HG03378 (cell line): Measurements from ENCODE around the gene CERS1.

Source experiments
- ATAC-seq: cut with Tn5 transposase; IDR thresholded peaks from one replicate; pipeline ENCODE4 v1.9.1; 2021; ENCODE audit warnings: mild to moderate bottlenecking, moderate library complexity; ENCODE audit not compliant: unreplicated experiment

The CERS1 gene

DNA sequence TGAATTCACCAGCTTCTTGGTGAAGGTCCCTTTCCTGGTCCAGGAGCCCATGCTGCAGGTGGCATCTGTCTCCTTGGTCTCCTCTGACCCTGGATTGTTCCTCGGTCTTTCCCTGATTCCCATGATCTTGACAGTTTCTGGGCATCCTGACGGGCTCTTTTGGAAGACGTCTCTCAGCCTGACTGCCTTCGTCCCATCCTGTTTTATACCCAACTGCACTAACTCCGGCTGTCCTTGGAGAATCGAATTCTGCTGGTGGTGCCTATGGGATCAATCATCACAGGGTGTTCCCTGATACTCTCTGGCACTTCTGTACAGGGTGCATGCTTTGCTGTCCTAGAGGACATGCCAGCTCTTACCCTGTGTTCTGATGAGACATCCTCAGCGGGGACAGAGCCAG is 19.1 kb downstream of the CERS1 start:
- ATAC-seq, result no peak

- ATAC-seq, result no peak
Measured at GRCh38 chr19:18875726-18876125, 20.2 kb downstream of the CERS1 start.

DNA sequence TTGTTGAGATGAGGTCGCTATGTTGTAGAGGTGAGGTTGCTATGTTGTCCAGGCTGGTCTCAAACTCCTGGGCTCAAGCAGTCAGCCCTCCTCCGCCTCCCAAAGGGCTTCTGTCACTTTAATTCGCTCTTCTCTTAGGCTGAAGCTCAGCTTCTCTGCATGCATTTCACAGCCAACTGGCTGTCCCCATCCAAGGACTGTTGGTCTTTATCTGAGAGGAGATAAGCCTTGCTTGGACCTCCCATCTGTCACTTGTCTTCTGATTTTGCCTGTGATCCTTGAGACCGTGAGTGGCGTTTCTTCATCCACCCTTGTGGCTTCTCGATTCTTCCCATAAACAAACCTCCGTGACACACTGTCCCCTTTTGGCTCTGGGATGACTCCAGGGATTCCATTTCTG is 24.4 kb downstream of the CERS1 start:
- no peak for ATAC-seq

- no peak for ATAC-seq
Measured at GRCh38 chr19:18870531-18871172, 25.3 kb downstream of the CERS1 start.

DNA sequence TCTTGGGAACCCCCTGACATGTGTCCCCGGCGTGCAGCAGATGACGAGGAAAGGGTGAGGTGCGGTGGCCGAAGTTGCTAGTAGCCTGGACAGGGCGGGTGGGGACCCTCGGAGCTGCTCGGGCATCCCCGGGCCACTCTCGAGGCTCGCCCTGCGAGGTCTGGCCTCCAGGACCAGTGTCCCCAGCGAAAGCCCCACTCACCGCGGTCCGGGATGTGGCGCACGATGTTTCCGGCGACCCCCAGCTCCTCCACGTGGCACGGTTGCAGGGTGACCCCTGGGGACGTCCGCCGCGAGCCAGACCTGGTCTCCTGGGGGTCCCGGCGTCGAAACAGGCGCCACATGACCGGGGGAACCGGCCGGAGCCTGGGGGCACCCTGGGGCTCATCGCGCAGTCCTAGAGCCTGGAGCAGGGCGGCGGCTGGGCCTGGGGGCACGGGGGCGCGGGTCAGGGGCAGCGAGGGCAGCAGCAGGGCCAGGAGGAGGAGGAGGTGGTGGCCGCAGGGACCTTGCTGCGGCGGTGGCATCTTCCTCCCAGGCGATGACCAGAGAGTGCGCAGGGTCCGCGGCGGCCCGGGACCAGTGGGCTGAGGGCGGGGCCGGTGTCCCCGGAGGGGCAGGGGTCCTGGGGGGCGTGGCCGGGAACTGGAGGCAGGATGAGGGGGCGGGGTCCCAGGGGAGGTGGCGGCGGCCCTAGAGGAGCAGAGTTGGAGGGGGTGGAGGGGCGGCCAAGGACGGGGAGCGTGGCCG is 26.0 kb downstream of the CERS1 start:
- no peak for ATAC-seq

- no peak for ATAC-seq
Measured at GRCh38 chr19:18869023-18869618, 26.8 kb downstream of the CERS1 start.

DNA sequence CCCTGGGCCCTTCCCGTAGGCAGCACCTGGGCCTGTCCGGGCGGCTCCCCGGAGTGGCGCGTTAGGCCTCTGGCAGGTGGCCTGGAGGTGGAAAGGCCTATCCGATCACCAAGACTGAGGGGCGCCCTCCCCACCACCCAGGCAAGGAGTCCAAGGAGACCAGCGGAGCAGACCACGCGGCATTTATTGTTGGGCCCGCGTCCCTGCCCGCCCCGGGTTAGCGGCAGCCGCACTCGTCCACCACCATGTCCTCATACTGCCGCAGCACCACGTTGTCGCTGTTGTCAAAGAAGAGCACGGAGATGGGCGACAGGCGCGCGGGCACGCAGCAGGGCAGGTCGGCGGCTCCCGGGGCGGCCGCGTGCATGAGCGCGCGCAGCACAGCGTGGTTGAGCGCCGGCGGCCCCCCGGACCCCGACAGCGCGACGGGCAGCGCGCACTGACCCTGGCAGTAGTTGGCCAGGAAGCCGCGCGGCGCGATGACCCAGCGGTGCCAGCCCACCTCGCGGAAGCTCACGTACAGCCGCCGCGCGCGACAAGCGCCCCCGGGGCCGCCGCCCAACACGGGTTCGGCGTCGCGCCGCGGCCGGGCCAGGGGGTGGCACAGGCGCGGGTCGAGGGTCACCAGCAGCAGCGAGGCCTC is 27.5 kb downstream of the CERS1 start:
- no peak for ATAC-seq

DNA sequence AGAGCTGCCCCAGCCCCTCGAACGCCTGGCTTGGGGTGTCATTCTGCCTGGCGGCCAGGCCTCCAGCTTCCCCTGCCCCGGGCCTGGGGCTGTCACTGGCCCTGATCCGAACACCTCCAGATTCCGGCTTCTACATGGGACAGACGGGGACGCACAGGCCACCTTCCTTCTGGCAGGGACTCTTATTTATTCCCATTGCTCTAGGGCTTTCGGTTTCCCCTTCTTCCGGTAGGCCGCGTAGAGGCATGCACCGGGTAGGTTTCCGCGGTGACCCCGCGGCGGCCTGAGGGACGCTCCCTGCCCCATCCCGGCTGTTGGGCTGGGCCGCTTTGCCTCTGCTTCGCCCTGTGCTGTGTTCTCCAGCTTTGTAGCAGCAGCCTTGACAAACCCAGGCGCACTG is 28.2 kb downstream of the CERS1 start:
- ATAC-seq, result no peak

- no peak for ATAC-seq
Measured at GRCh38 chr19:18867199-18867598, 28.8 kb downstream of the CERS1 start.

DNA sequence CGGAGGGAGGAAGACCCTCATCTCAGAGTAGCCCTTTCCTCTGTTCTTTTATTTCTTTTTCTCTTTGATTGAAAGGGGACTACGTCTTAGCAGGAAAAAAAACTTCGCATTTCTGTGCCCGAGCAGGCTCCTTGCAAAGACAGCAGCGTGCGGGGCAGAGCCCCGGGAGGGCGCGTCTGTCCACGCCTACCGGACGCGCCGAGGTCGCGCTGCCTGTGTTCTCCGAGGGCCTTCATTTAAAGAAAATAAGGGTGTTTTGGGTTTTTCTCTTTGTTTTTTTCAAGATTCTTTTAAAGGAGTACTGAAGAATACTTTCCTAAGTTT is 29.2 kb downstream of the CERS1 start:
- ATAC-seq, result no peak

DNA sequence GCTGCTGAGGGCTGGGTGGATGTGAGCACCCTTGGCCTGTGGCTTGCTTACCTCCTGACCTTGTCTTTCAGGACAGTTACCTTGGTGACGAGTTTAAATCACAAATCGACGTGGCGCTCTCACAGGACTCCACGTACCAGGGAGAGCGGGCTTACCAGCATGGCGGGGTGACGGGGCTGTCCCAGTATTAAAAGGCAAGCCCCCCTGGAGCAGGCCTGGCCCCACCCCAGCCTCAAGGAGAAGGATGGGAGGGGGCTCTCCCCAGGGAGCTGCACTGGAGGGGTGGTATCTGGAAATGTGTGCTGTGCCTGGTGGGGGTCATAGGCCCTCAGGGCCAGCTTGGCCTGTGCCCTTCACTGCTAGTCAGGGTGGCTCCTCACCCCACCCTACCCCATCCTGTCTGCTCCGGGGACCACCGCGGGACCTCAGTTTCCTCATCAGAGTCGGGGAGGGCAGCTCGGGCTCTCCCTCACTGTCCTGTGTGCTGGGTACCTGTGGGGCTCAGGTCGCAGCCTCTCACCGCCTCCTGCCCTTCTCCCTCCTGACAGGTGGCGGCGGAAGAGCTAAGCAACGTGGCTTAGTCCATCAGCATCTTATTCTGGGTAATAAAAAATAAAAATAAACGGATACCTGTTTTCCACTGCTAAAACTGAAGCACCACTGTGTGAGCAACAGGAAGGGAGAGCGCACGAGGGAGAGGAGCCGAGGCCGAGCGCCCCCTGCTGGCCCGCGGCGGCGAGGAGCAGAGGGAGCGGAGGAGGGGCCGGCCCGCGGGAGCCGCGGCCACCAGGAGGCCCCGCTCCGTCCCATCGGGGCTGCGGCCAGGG is 29.8 kb downstream of the CERS1 start:
- no peak for ATAC-seq

DNA sequence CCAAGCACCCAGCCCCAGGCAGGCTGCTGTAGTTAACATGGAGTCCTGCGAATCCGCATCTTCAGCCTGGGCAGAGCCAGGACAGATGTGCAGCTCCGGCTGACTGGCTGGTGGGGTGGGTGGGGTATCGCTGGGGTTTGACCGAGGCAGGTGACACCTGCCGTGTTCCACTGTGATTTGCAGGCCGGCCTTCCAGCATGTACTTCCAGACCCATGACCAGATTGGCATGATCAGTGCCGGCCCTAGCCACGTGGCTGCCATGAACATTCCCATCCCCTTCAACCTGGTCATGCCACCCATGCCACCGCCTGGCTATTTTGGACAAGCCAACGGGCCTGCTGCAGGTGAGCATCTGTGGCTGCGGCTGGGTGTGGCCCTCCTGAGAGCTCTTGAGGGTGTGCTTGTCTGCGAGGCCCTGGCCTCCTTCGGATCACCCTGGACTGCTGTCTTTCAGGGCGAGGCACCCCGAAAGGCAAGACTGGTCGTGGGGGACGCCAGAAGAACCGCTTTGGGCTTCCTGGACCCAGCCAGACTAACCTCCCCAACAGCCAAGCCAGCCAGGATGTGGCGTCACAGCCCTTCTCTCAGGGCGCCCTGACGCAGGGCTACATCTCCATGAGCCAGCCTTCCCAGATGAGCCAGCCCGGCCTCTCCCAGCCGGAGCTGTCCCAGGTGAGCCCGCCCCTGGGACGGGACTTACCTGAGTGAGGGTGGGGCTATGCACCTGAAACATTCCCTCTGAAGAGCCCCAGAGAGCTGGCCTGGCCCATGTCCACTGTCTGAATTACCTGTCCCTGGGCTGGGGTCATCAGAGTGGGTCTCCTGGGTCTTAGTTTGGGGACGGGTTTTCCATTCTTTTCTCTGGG is 30.6 kb downstream of the CERS1 start:
- ATAC-seq, result no peak

DNA sequence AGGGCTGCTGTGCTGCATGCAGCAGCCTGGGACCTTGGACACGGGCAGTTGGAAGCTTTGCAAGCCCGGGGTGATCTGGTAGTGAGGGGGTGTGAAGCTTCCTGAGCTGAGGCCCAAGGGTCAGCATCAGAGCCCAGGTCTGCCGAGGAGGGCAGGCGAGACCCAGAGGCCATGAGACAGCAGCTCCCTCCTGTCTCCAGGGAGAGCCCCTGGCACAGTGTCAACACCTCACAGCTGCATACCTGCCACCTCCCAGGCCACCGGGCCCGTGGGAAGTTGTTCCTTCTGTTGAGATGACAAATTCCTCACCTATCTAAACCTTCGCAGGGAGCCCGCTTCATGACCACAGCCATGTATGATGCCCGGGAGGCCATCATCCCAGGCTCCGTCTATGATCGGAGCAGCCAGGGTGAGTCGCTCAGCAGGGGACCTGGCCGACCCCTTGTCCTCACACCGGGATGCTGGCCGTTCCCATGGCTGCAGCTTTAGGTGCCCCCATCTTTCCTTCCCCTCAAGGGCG is 32.1 kb downstream of the CERS1 start:
- ATAC-seq, result no peak

DNA sequence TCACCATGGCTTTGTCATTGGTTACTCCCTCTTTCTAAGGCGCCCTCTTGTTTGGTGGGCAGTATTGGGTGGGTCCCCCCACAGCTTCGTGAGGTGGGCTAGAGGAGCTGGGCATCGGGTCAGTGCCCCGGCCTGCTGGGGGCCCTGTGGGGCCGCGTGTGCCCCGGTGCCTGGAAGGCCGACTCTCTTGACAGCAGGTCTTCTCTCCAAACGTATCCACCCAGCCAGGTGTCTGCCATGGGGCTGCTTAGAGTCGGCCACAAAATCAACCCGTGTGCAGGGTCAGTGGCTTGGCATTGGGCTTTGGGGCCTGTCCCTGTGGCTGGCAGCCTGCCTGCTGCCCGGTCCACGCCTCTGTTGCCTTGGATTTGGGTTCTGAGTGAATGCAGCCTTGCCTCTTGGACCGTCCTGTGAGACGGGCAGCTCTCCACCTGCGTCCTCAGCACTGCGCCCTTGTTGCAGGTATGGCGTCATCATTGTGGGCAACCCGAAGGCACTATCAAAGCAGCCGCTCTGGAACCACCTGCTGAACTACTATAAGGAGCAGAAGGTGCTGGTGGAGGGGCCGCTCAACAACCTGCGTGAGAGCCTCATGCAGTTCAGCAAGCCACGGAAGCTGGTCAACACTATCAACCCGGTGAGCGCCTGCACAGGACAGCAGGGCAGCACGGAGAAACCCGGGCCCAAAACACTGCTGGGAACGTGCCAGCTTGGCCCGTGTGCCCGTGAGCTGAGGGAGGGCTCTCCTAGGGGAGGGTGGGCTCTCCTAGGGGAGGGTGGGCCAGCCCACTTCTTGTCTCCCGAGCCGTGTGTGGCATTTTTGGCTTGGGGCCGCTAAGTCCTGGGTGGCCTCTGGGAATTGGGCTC is 32.7 kb downstream of the CERS1 start:
- ATAC-seq, result no peak

GRCh38 chr19:18861917-18862316 is 34.0 kb downstream of the CERS1 start:
- ATAC-seq, result no peak

GRCh38 chr19:18861235-18861634 is 34.7 kb downstream of the CERS1 start:
- ATAC-seq, result no peak

GRCh38 chr19:18860725-18861124 is 35.2 kb downstream of the CERS1 start:
- ATAC-seq, result no peak

- no peak for ATAC-seq
Measured at GRCh38 chr19:18860302-18860700, 35.7 kb downstream of the CERS1 start.

- ATAC-seq, result no peak
Measured at GRCh38 chr19:18859676-18860301, 36.2 kb downstream of the CERS1 start.
